Mucosa of rectum (tissue), 2 donors: ENCODE results near the gene MICAL2.

ENCODE experiments used
- H3K27ac ChIP-seq, 2 donors: one replicate each; pipeline ENCODE4 v1.7.0; 2013; ENCODE audit warnings: inconsistent platforms in 2 of 2, low read depth in 2 of 2, low read length in 2 of 2
- H3K27me3 ChIP-seq, 2 donors: one replicate each; pipeline ENCODE4 v1.7.0; 2013; ENCODE audit warnings: low read length in 2 of 2; ENCODE audit not compliant: control insufficient read depth in 2 of 2, insufficient read depth in 2 of 2
- H3K36me3 ChIP-seq, 2 donors: one replicate each; pipeline ENCODE4 v1.7.0; 2013; ENCODE audit warnings: low read length in 2 of 2; ENCODE audit not compliant: control insufficient read depth in 2 of 2, insufficient read depth in 2 of 2
- H3K4me1 ChIP-seq, 2 donors: one replicate each; pipeline ENCODE4 v1.7.0; 2013; ENCODE audit warnings: low read length in 2 of 2, mild to moderate bottlenecking in 1 of 2; ENCODE audit not compliant: control insufficient read depth in 2 of 2, insufficient read depth in 2 of 2
- H3K4me3 ChIP-seq, 2 donors: one replicate each; pipeline ENCODE4 v1.7.0; 2013; ENCODE audit warnings: low read length in 2 of 2
- H3K9ac ChIP-seq, 2 donors: one replicate each; pipeline ENCODE4 v1.7.0; 2013; ENCODE audit warnings: low read length in 2 of 2, low read depth in 1 of 2, mild to moderate bottlenecking in 1 of 2
- H3K9me3 ChIP-seq, 2 donors: one replicate each; pipeline ENCODE4 v1.7.0; 2013; ENCODE audit warnings: low read length in 2 of 2; ENCODE audit not compliant: control insufficient read depth in 2 of 2
- donor health status: healthy.
- donor health status: Normal muscosa, but diverticular disease.

The MICAL2 gene

DNA sequence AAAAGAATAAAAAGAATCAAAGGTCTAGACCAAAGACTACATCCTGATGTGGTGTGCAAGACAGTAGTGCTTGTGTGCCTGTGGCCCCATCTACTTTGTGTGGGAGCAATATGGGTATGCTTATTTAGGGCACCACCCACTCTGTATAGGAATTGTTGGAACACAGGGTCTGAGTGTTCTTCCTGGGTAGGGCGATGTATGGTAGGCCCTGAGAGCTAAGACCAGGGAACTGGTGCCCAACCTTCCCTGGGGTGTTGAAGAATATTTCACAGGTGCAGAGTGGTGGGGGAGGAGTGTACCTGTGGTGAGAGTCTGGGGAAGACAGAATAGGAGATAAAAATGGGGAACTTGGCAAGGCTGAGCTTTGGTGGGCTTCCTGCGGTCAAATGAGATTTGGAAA, 41.9 kb downstream of the MICAL2 start:
- no peak overlapping the region for H3K9ac ChIP-seq
- no peak overlapping the region for H3K27ac ChIP-seq
- no peak overlapping the region for H3K4me3 ChIP-seq
- H3K27me3 ChIP-seq = no peaks in the 10 kb centered on the region
- H3K36me3 ChIP-seq = peaks cover 16 to 21% of the 10 kb centered on the region in 2 donors
- peaks cover 0 to 27% of the 10 kb centered on the region in 2 donors for H3K4me1 ChIP-seq
- no peaks in the 10 kb centered on the region for H3K9me3 ChIP-seq

DNA sequence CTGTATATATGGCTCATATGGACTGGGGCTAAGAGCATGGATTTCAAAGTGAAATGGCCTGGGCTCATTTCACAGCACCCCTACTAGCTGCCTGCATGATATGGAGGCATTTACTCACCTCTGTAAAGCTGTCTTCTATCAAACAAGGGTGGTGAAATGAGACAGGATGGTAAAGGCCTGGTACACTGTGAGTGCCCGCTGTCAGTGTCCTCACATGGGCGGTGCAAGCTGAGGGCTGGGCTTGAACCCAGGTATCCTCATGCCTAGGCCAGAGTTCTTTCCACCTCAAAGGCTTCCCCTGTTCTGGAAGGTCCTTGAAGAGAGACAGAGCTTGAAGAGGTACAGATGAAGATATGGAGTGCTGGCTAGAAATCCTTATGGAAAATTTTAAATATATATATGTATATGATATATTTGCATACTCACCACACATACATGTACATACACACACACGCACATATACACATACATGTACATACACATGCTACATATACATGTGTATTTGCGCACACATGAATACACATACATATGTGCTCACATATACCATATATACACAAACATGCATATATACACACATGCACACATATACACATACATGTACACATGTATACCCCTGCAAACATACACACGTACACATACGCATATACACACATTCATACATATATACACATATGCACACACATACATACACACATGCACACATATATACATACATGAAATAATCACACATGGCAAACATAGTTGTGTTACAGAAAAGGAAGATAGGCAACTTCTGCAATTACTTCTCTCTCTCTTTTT, 44.7 kb downstream of the MICAL2 start:
- H3K36me3 ChIP-seq = peaks cover 16 to 21% of the 10 kb centered on the region in 2 donors
- no peak overlapping the region for H3K27ac ChIP-seq
- no peak overlapping the region for H3K9ac ChIP-seq
- no peaks in the 10 kb centered on the region for H3K27me3 ChIP-seq
- no peak overlapping the region for H3K4me3 ChIP-seq
- H3K4me1 ChIP-seq = peaks cover 15 to 33% of the 10 kb centered on the region in 2 donors
- no peaks in the 10 kb centered on the region for H3K9me3 ChIP-seq

DNA sequence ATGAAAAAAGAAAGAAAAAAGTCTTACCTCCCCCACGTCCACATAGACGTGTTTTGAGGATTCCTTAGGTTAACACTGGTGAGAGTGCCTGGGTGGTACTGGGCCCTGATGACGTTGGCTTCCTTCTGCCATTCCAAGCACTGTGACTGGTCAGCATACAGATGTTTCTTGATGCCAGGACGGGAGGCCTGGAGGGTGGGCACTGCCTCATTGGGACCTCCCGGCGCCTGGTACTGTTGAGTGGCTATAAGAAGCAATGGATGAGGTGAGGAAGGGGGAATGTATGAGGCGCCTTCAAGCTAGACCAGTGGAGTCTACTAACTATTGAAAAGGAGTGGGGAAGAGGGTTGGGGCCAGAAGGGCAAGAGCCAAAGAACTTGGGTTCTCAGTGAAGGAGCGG, 45.3 kb downstream of the MICAL2 start:
- Histone ChIP-seq H3K27ac (peak overlapping the region in 1 of 2 donors; percentile 11), H3K4me1 (peaks cover 22 to 39% of the 10 kb centered on the region in 2 donors), H3K4me3 (no peak overlapping the region)

GRCh38 chr11:12156301-12157140, 46.1 kb downstream of the MICAL2 start:
- Histone ChIP-seq H3K9ac (no peak overlapping the region), H3K4me1 (peaks cover 25 to 47% of the 10 kb centered on the region in 2 donors), H3K27ac (peak overlapping the region; percentile 30 to 48), H3K36me3 (peaks cover 16 to 21% of the 10 kb centered on the region in 2 donors), H3K4me3 (no peak overlapping the region), H3K27me3 (no peaks in the 10 kb centered on the region), H3K9me3 (no peaks in the 10 kb centered on the region)

More for the DNA sequence above, 45.3 kb downstream of the MICAL2 start:
- Histone ChIP-seq H3K9me3 (no peaks in the 10 kb centered on the region), H3K9ac (no peak overlapping the region), H3K27me3 (no peaks in the 10 kb centered on the region), H3K36me3 (peaks cover 16 to 21% of the 10 kb centered on the region in 2 donors)

- H3K36me3 ChIP-seq = peaks cover 20 to 23% of the 10 kb centered on the region in 2 donors
- H3K27me3 ChIP-seq = no peaks in the 10 kb centered on the region
- peaks cover 26 to 53% of the 10 kb centered on the region in 2 donors for H3K4me1 ChIP-seq
- H3K4me3 ChIP-seq = no peak overlapping the region
- H3K9me3 ChIP-seq = no peaks in the 10 kb centered on the region
- no peak overlapping the region for H3K9ac ChIP-seq
- peak overlapping the region; percentile 30 to 48 for H3K27ac ChIP-seq
Observed at GRCh38 chr11:12157241-12157661, 46.9 kb downstream of the MICAL2 start.

DNA sequence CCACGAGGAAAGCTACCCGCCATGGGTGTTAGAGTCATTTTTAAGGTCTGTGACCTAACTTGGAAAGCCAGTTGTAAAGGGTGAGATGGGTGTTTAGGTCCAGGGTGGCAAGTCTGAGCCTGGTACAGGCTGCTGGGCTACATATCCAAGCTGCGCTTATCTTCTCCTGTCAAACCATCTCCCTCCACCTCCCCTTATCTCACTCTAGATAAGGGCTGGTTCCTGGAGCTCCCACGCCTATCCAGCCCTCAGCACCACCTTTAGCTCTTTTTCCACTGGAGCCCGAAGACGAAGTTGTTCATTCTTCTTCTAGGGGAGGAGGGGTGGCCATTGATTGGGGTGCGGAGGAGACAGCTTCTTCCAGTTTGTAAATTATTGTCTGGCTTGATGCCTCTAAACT, 48.5 kb downstream of the MICAL2 start:
- peaks cover 41 to 70% of the 10 kb centered on the region in 2 donors for H3K4me1 ChIP-seq
- H3K36me3 ChIP-seq = peaks cover 27% of the 10 kb centered on the region in 2 donors
- H3K27ac ChIP-seq = peak overlapping the region; percentile 61 to 70
- H3K27me3 ChIP-seq = no peaks in the 10 kb centered on the region
- no peaks in the 10 kb centered on the region for H3K9me3 ChIP-seq
- H3K4me3 ChIP-seq = no peak overlapping the region
- peak overlapping the region; percentile 1 to 25 for H3K9ac ChIP-seq

DNA sequence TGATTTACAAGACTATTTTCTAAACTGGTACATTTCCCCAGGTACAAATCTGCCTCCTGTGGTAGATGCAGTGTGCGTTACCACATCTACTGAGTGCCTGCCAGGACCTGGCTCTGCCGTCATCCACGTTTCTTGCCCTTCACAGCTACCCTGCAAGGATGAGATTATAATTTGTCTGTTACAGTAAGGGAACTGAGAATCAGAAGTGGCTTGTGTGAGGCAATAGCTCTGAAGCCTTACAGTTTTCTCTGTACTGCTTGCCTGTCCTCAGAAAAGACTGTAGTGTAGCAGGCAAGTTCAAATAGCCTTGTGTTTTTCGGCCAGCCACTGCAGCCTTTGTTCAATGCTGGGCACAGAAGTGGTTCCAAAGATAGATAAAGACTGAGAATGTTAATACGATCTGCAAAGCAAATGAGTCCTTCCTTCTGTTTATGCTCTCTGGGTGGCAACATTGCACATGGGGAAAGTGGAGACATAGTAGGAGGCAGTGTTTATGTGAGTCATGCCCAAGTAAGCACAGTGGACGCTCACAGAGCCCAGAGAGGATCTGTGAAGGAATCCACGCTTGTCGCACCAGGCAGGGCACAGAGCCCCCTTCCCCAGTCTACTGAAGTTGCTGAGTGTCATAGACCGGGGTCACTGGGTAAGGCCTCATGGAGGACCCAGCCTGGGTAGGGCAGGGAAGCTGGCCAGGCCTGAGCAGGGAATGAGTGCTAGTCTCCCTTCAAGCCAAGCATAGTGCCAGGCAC, 49.1 kb downstream of the MICAL2 start:
- H3K27me3 ChIP-seq = no peaks in the 10 kb centered on the region
- peak overlapping the region; percentile 1 to 25 for H3K9ac ChIP-seq
- peak overlapping the region; percentile 61 to 70 for H3K27ac ChIP-seq
- no peaks in the 10 kb centered on the region for H3K9me3 ChIP-seq
- no peak overlapping the region for H3K4me3 ChIP-seq
- H3K4me1 ChIP-seq = peaks cover 47 to 76% of the 10 kb centered on the region in 2 donors
- peaks cover 21 to 22% of the 10 kb centered on the region in 2 donors for H3K36me3 ChIP-seq

DNA sequence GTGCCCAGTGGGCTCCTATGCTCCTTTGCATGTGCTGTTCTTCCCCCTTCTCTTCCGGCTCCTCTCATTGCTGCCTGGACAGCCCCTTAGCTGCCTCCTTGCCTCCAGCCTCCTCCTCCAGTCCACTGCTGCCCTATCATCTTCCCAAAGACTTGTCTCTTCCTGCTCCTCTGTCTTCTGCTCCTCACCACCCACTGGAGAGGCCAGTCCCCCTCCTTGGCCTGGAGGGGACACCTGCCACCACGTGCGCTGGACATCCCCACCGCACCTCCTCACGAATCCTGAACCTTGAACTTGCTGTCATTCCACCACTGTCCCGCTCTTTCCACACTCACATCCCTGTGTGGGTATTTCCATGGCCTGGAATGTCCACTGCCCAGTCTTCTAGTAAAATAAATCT, 49.8 kb downstream of the MICAL2 start:
- H3K9ac ChIP-seq = peak overlapping the region in 1 of 2 donors; percentile 25
- H3K27ac ChIP-seq = peak overlapping the region; percentile 61 to 70
- H3K27me3 ChIP-seq = no peaks in the 10 kb centered on the region
- no peaks in the 10 kb centered on the region for H3K9me3 ChIP-seq
- H3K36me3 ChIP-seq = peaks cover 17% of the 10 kb centered on the region in 2 donors
- no peak overlapping the region for H3K4me3 ChIP-seq
- H3K4me1 ChIP-seq = peaks cover 49 to 81% of the 10 kb centered on the region in 2 donors

GRCh38 chr11:12160680-12161079, 50.3 kb downstream of the MICAL2 start:
- H3K27ac ChIP-seq = peak overlapping the region; percentile 61 to 70
- H3K9ac ChIP-seq = peak overlapping the region in 1 of 2 donors; percentile 25
- H3K4me1 ChIP-seq = peaks cover 52 to 85% of the 10 kb centered on the region in 2 donors
- H3K36me3 ChIP-seq = peaks cover 16 to 17% of the 10 kb centered on the region in 2 donors
- H3K4me3 ChIP-seq = no peak overlapping the region
- H3K9me3 ChIP-seq = no peaks in the 10 kb centered on the region
- no peaks in the 10 kb centered on the region for H3K27me3 ChIP-seq
